AG10803 (cell line): ENCODE results near the gene TENT4A.

Experiments used
- DNase-seq: peaks from one replicate; pipeline ENCODE4 v3.0.0; 2010; ENCODE audit warnings: low read depth
- H3K4me3 ChIP-seq: 2 replicates; pipeline ENCODE4 v1.5.1; 2011; ENCODE audit warnings: mild to moderate bottlenecking, low read length, control low read depth
- CTCF ChIP-seq: conservative IDR thresholded peaks from 2 replicates; pipeline ENCODE4 v1.5.1; 2011; ENCODE audit warnings: mild to moderate bottlenecking, low read length, control low read depth, inconsistent platforms

TENT4A gene

GRCh38 chr5:6683241-6683640 is 30.0 kb upstream of the TENT4A start:
- DNase-seq, result no peak
- no peak for TF ChIP-seq CTCF
- H3K4me3 ChIP-seq, result no peak overlapping the region

GRCh38 chr5:6684075-6684474 is 29.2 kb upstream of the TENT4A start:
- DNase-seq, result no peak
- no peak overlapping the region for H3K4me3 ChIP-seq
- no peak for TF ChIP-seq CTCF

GRCh38 chr5:6686501-6686900 is 26.7 kb upstream of the TENT4A start:
- DNase-seq, result no peak
- H3K4me3 ChIP-seq, result no peak overlapping the region
- no peak for TF ChIP-seq CTCF

GRCh38 chr5:6686915-6687409 is 26.3 kb upstream of the TENT4A start:
- peak overlapping the region; percentile 45 for H3K4me3 ChIP-seq
- peak; percentile 33 for DNase-seq
- no peak for TF ChIP-seq CTCF

GRCh38 chr5:6687505-6687904 is 25.7 kb upstream of the TENT4A start:
- H3K4me3 ChIP-seq, result no peak overlapping the region
- TF ChIP-seq CTCF, result no peak
- DNase-seq, result no peak

GRCh38 chr5:6692906-6693305 is 20.3 kb upstream of the TENT4A start:
- no peak overlapping the region for H3K4me3 ChIP-seq
- DNase-seq, result no peak
- TF ChIP-seq CTCF, result no peak

- H3K4me3 ChIP-seq, result no peak overlapping the region
- no peak for DNase-seq
- TF ChIP-seq CTCF, result no peak
Measured at GRCh38 chr5:6698696-6699095, 14.5 kb upstream of the TENT4A start.
